IMR-90 (cell line): ENCODE data around the gene TRPC6. TPM values are rescaled to one million over a fixed set of nuclear protein-coding genes. Genes with fewer than 3 reads are reported as not detected.

Source experiments
- ATAC-seq: fragments of 200-7000 bp; cut with Tn5 transposase; 2 replicates; pipeline ENCODE4 v1.9.1; 2020; ENCODE audit warnings: low read depth, mild to moderate bottlenecking, moderate library complexity
- BruUV-seq: library from RNA; stranded (reverse); fragments of 400-500 nt; replicated peaks from 2 replicates; lab custom pipeline; 2021; lab: Mats Ljungman, UMichigan
- CTCF ChIA-PET: fragments of 300-600 bp; formaldehyde crosslinking; extraction: SDS; loops from one replicate; lab custom pipeline; 2021; ENCODE audit warnings: antibody characterized with exemption; lab: Yijun Ruan, JAX
- POLR2A ChIA-PET: fragments of 300-600 bp; sonication (Branson Sonifier 250); formaldehyde crosslinking; loops from one replicate; lab custom pipeline; 2022; ENCODE audit warnings: antibody characterized with exemption; ENCODE audit not compliant: unreplicated experiment; lab: Charles Lee
- DNase-seq: peaks from one replicate; pipeline ENCODE4 v3.0.0; 2013
- H2AFZ ChIP-seq: replicated peaks from 2 replicates; pipeline ENCODE3; 2013; ENCODE audit warnings: low read length, mild to moderate bottlenecking; ENCODE audit not compliant: poor library complexity
- H2AK5ac ChIP-seq: 2 replicates; pipeline ENCODE4 v1.6.1; 2013; ENCODE audit warnings: low read depth, low read length, inconsistent platforms
- H2AK9ac ChIP-seq: replicated peaks from 2 replicates; pipeline ENCODE3; 2013; ENCODE audit warnings: mild to moderate bottlenecking, low read depth, low read length, moderate library complexity; ENCODE audit not compliant: poor library complexity
- H2BK120ac ChIP-seq: 2 replicates; pipeline ENCODE4 v1.6.1; 2013; ENCODE audit warnings: low read depth, low read length, inconsistent platforms
- H2BK15ac ChIP-seq: 3 replicates; pipeline ENCODE4 v1.6.1; 2013; ENCODE audit warnings: low read depth, low read length, inconsistent platforms
- H2BK20ac ChIP-seq: 2 replicates; pipeline ENCODE4 v1.6.1; 2013; ENCODE audit warnings: low read depth, mild to moderate bottlenecking, inconsistent platforms, low read length, moderate library complexity
- H2BK5ac ChIP-seq: 2 replicates; pipeline ENCODE4 v1.6.1; 2013; ENCODE audit warnings: mild to moderate bottlenecking, low read depth, low read length, inconsistent platforms; ENCODE audit not compliant: poor library complexity, severe bottlenecking
- H3K14ac ChIP-seq: replicated peaks from 2 replicates; pipeline ENCODE4 v1.6.1; 2013; ENCODE audit warnings: low read depth, low read length, inconsistent platforms
- H3K18ac ChIP-seq: 2 replicates; pipeline ENCODE4 v1.6.1; 2013; ENCODE audit warnings: low read depth, low read length, control low read depth
- H3K23ac ChIP-seq: 2 replicates; pipeline ENCODE4 v1.6.1; 2013; ENCODE audit warnings: low read depth, low read length, inconsistent platforms
- H3K27ac ChIP-seq: 2 replicates; pipeline ENCODE4 v1.5.1; 2013; ENCODE audit warnings: mild to moderate bottlenecking, control low read depth, low read length; ENCODE audit not compliant: insufficient read depth
- H3K27me3 ChIP-seq: 2 replicates; pipeline ENCODE4 v1.6.1; 2013; ENCODE audit warnings: low read length; ENCODE audit not compliant: control insufficient read depth, insufficient read depth
- H3K36me3 ChIP-seq: 2 replicates; pipeline ENCODE4 v1.6.1; 2013; ENCODE audit warnings: low read length, mixed read lengths; ENCODE audit not compliant: control insufficient read depth, insufficient read depth
- H3K4ac ChIP-seq: 2 replicates; pipeline ENCODE4 v1.6.1; 2013; ENCODE audit warnings: low read depth, low read length, inconsistent platforms
- H3K4me1 ChIP-seq: 2 replicates; pipeline ENCODE4 v1.6.1; 2013; ENCODE audit warnings: low read length, mixed read lengths; ENCODE audit not compliant: control insufficient read depth, insufficient read depth
- H3K4me2 ChIP-seq: 2 replicates; pipeline ENCODE4 v1.6.1; 2013; ENCODE audit warnings: low read depth, mild to moderate bottlenecking, control low read depth, low read length, moderate library complexity
- H3K4me3 ChIP-seq: 2 replicates; pipeline ENCODE4 v1.5.1; 2013; ENCODE audit warnings: low read depth, mild to moderate bottlenecking, control low read depth, low read length, moderate library complexity; ENCODE audit not compliant: insufficient read depth
- H3K56ac ChIP-seq: 2 replicates; pipeline ENCODE4 v1.6.1; 2013; ENCODE audit warnings: low read length, inconsistent platforms; ENCODE audit not compliant: insufficient read depth; ENCODE audit errors: extremely low read depth
- H3K79me1 ChIP-seq, 2 experiments: 2 replicates each; pipeline ENCODE4 v1.6.1; 2013; ENCODE audit warnings: low read length in 2 of 2, inconsistent platforms in 1 of 2, low read depth in 1 of 2
- H3K9ac ChIP-seq: 2 replicates; pipeline ENCODE4 v1.6.1; 2013; ENCODE audit warnings: low read depth, low read length, control low read depth
- H3K9me1 ChIP-seq: 2 replicates; pipeline ENCODE4 v1.6.1; 2013; ENCODE audit warnings: low read length, inconsistent platforms; ENCODE audit not compliant: insufficient read depth
- H3K9me3 ChIP-seq: 2 replicates; pipeline ENCODE4 v1.6.1; 2013; ENCODE audit warnings: low read length; ENCODE audit not compliant: control insufficient read depth, insufficient read depth
- H4K20me1 ChIP-seq: 2 replicates; pipeline ENCODE4 v1.6.1; 2013; ENCODE audit warnings: low read length, inconsistent platforms; ENCODE audit not compliant: insufficient read depth
- H4K5ac ChIP-seq: 2 replicates; pipeline ENCODE4 v1.6.1; 2013; ENCODE audit warnings: mild to moderate bottlenecking, low read depth, low read length, control low read depth
- H4K8ac ChIP-seq, 2 experiments: 2 replicates each; pipeline ENCODE4 v1.6.1; 2013; ENCODE audit warnings: low read depth in 2 of 2, low read length in 2 of 2, control low read depth in 1 of 2, inconsistent platforms in 1 of 2
- H4K91ac ChIP-seq: 2 replicates; pipeline ENCODE4 v1.6.1; 2013; ENCODE audit warnings: low read depth, low read length, inconsistent platforms; ENCODE audit not compliant: insufficient read depth
- CEBPB ChIP-seq: IDR thresholded peaks from 2 replicates; pipeline ENCODE4 v1.6.1; 2012; ENCODE audit warnings: low read depth, low read length, improper control_type of control experiment
- FOS ChIP-seq: fragments of 150-350 bp; IDR thresholded peaks from 2 replicates; pipeline ENCODE4 v1.6.1; 2016; ENCODE audit warnings: low read depth, low read length
- MAZ ChIP-seq: IDR thresholded peaks from 2 replicates; pipeline ENCODE4 v1.6.1; 2012; ENCODE audit warnings: low read depth, mild to moderate bottlenecking, low read length, improper control_type of control experiment, moderate library complexity, borderline replicate concordance
- MXI1 ChIP-seq: IDR thresholded peaks from 2 replicates; pipeline ENCODE4 v1.6.1; 2012; ENCODE audit warnings: low read depth, mild to moderate bottlenecking, low read length, moderate library complexity, borderline replicate concordance
- NFE2L2 ChIP-seq: fragments of 150-350 bp; IDR thresholded peaks from 2 replicates; pipeline ENCODE4 v1.6.1; 2016; ENCODE audit warnings: low read depth, mild to moderate bottlenecking, low read length
- RAD21 ChIP-seq: IDR thresholded peaks from 2 replicates; pipeline ENCODE4 v1.6.1; 2012; ENCODE audit warnings: low read length, improper control_type of control experiment
- RCOR1 ChIP-seq: IDR thresholded peaks from 2 replicates; pipeline ENCODE4 v1.6.1; 2012; ENCODE audit warnings: mild to moderate bottlenecking, low read length, improper control_type of control experiment; ENCODE audit not compliant: insufficient replicate concordance
- SMC3 ChIP-seq: fragments of 150-350 bp; IDR thresholded peaks from 2 replicates; pipeline ENCODE4 v1.6.1; 2016; ENCODE audit warnings: low read depth, mild to moderate bottlenecking, antibody characterized with exemption, low read length, moderate library complexity
- WGBS, 2 experiments: methylation state at CpG; one replicate each; pipeline versions ENCODE4 v1.1.5 to v1.1.7; 2013; ENCODE audit warnings: missing lambda C conversion rate in 2 of 2; ENCODE audit not compliant: insufficient read length in 1 of 2; ENCODE audit errors: extremely low coverage in 2 of 2; 5-methylcytosine and 5-hydroxymethylcytosine counted together
- dilution Hi-C: fragments of 300-500 bp; cut with HindIII; formaldehyde crosslinking; loops from one replicate; pipeline ENCODE4 v1.14.3; 2018; ENCODE audit warnings: low sequenced_read_pairs; ENCODE audit not compliant: unreplicated experiment
- in situ Hi-C: fragments of 300-500 bp; cut with MboI; formaldehyde crosslinking; loops from 3 replicates; pipeline ENCODE4 v1.14.3; 2019; ENCODE audit warnings: low sequenced_read_pairs, inconsistent platforms, mixed read lengths
- intact Hi-C: fragments of 100-400 bp; cut with micrococcal nuclease; formaldehyde crosslinking; loops from 2 replicates; pipeline ENCODE4 v1.10.0; 2022
- polyA plus RNA-seq, 3 experiments: library from polyadenylated mRNA; depleted of rRNA; stranded (reverse); fragments of >200 nt; gene quantifications; 2 replicates each; pipeline ENCODE4 v1.2.3, GENCODE V29; 2012; ENCODE audit warnings: low replicate concordance in 1 of 3
- total RNA-seq: library from RNA; depleted of rRNA; stranded (reverse); fragments of >200 nt; gene quantifications from 2 replicates; pipeline ENCODE4 v1.2.3, GENCODE V29; 2012
- TF ChIP-seq, protein P1 (sequence below): fragments of 150-350 bp; IDR thresholded peaks from 2 replicates; pipeline ENCODE4 v1.6.1; 2017; ENCODE audit warnings: mild to moderate bottlenecking, antibody characterized with exemption, low read length, low read depth
- TF ChIP-seq, protein P2 (sequence below): fragments of 150-350 bp; IDR thresholded peaks from 2 replicates; pipeline ENCODE4 v1.6.1; 2016; ENCODE audit warnings: low read depth, mild to moderate bottlenecking, low read length, moderate library complexity, borderline replicate concordance
- TF ChIP-seq, protein P3 (sequence below): conservative IDR thresholded peaks from 2 replicates; pipeline ENCODE4 v1.5.1; 2012; ENCODE audit warnings: mild to moderate bottlenecking, low read depth, low read length, improper control_type of control experiment

TRPC6 gene
- total and polyA plus RNA-seq, 2 of the 4 experiments (the other 2 are of a cell fraction), result 0.99 to 2.3 TPM

DNA sequence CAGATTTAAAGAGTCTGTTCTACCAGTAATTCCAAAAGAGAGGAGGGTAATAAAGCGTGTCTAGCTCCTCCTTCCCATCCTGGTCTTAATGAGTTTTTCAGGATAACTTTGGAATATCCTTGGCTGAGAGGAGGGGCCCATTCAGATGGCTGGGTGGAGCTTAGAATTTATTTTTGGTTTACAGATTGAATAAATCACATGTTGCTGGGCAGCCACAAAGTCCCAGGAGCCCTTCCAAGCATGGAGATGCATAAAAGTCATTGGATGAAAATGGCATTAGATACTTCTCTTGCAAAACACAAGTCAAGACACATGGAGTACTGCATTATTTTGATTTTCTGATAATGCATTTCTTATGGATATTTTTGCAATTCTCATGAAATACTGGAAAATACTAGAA lies 139.0 kb downstream of the TRPC6 start:
- no peak overlapping the region for H3K27ac ChIP-seq
- CTCF ChIA-PET, result interaction anchor here (1.3 kb wide), 1 partner anchor 416 kb away, joined by 3 read pairs; no protein-coding TSS in a partner anchor

More for the DNA sequence above, 139.0 kb downstream of the TRPC6 start:
- ATAC-seq (no peak), DNase-seq (no peak)
- H3K9ac ChIP-seq, result no peak overlapping the region
- no peaks in the 10 kb centered on the region for H3K36me3 ChIP-seq
- H3K23ac ChIP-seq, result no peak overlapping the region
- no peaks in the 10 kb centered on the region for H3K79me1 ChIP-seq
- H3K9me3 ChIP-seq, result no peaks in the 10 kb centered on the region
- no peak overlapping the region for H2AK5ac ChIP-seq
- no peak overlapping the region for H2AK9ac ChIP-seq
- H3K56ac ChIP-seq, result no peak overlapping the region
- peaks cover 18% of the 10 kb centered on the region for H3K4me1 ChIP-seq
- no peak overlapping the region for H4K8ac ChIP-seq
- H2BK120ac ChIP-seq, result no peak overlapping the region
- H2AFZ ChIP-seq, result no peak overlapping the region
- intact Hi-C loops (no loop called here), in situ Hi-C loops (loop anchor here (10.0 to 25.0 kb wide), 3 partner anchors 400 to 1042 kb away; no protein-coding TSS in a partner anchor), dilution Hi-C loops (no loop called here)
- H4K20me1 ChIP-seq, result peaks cover 4% of the 10 kb centered on the region; the same call in 1 of the 2 replicates
- no peak overlapping the region for H3K4me3 ChIP-seq
- peaks cover 21% of the 10 kb centered on the region for H3K9me1 ChIP-seq
- H2BK20ac ChIP-seq, result no peak overlapping the region
- WGBS, 2 experiments, result no CpG with 5 or more reads among the region's 1 CpG
- no peak overlapping the region for H2BK5ac ChIP-seq
- no peak overlapping the region; the same call in 2 of the 3 replicates for H2BK15ac ChIP-seq
- 0 out of 2 replicates have a peak overlapping the region, but pooled peaks have one; percentile 12 for H3K18ac ChIP-seq
- no peak overlapping the region for H4K91ac ChIP-seq
- TF ChIP-seq, protein P1, sequence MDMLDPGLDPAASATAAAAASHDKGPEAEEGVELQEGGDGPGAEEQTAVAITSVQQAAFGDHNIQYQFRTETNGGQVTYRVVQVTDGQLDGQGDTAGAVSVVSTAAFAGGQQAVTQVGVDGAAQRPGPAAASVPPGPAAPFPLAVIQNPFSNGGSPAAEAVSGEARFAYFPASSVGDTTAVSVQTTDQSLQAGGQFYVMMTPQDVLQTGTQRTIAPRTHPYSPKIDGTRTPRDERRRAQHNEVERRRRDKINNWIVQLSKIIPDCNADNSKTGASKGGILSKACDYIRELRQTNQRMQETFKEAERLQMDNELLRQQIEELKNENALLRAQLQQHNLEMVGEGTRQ, result no peak
- TF ChIP-seq SMC3, result no peak
- no peak for TF ChIP-seq NFE2L2
- TF ChIP-seq, protein P2, sequence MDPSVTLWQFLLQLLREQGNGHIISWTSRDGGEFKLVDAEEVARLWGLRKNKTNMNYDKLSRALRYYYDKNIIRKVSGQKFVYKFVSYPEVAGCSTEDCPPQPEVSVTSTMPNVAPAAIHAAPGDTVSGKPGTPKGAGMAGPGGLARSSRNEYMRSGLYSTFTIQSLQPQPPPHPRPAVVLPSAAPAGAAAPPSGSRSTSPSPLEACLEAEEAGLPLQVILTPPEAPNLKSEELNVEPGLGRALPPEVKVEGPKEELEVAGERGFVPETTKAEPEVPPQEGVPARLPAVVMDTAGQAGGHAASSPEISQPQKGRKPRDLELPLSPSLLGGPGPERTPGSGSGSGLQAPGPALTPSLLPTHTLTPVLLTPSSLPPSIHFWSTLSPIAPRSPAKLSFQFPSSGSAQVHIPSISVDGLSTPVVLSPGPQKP, result no peak
- TF ChIP-seq, protein P3, sequence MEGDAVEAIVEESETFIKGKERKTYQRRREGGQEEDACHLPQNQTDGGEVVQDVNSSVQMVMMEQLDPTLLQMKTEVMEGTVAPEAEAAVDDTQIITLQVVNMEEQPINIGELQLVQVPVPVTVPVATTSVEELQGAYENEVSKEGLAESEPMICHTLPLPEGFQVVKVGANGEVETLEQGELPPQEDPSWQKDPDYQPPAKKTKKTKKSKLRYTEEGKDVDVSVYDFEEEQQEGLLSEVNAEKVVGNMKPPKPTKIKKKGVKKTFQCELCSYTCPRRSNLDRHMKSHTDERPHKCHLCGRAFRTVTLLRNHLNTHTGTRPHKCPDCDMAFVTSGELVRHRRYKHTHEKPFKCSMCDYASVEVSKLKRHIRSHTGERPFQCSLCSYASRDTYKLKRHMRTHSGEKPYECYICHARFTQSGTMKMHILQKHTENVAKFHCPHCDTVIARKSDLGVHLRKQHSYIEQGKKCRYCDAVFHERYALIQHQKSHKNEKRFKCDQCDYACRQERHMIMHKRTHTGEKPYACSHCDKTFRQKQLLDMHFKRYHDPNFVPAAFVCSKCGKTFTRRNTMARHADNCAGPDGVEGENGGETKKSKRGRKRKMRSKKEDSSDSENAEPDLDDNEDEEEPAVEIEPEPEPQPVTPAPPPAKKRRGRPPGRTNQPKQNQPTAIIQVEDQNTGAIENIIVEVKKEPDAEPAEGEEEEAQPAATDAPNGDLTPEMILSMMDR, result no peak
- TF ChIP-seq MAZ, result no peak
- TF ChIP-seq CEBPB, result no peak
- no peak for TF ChIP-seq RAD21
- no peak for TF ChIP-seq MXI1
- no peak for TF ChIP-seq RCOR1
- TF ChIP-seq FOS, result no peak
- H3K14ac ChIP-seq, result no peak overlapping the region
- no peak overlapping the region for H3K4ac ChIP-seq
- H3K27me3 ChIP-seq, result no peaks in the 10 kb centered on the region
- no TSS peak for BruUV-seq
- H3K4me2 ChIP-seq, result no peak overlapping the region
- POLR2A ChIA-PET, result no interaction called here
- no peak overlapping the region for H4K5ac ChIP-seq
